IMR-90 (cell line): ENCODE data around the gene RAB8B. TPM values are rescaled to one million over a fixed set of nuclear protein-coding genes. Genes with fewer than 3 reads are reported as not detected.

Source experiments
- ATAC-seq: fragments of 200-7000 bp; cut with Tn5 transposase; 2 replicates; pipeline ENCODE4 v1.9.1; 2020; ENCODE audit warnings: low read depth, mild to moderate bottlenecking, moderate library complexity
- BruUV-seq: library from RNA; stranded (reverse); fragments of 400-500 nt; replicated peaks from 2 replicates; lab custom pipeline; 2021; lab: Mats Ljungman, UMichigan
- CTCF ChIA-PET: fragments of 300-600 bp; formaldehyde crosslinking; extraction: SDS; loops from one replicate; lab custom pipeline; 2021; ENCODE audit warnings: antibody characterized with exemption; lab: Yijun Ruan, JAX
- POLR2A ChIA-PET: fragments of 300-600 bp; sonication (Branson Sonifier 250); formaldehyde crosslinking; loops from one replicate; lab custom pipeline; 2022; ENCODE audit warnings: antibody characterized with exemption; ENCODE audit not compliant: unreplicated experiment; lab: Charles Lee
- DNase-seq: peaks from one replicate; pipeline ENCODE4 v3.0.0; 2013
- H2AFZ ChIP-seq: replicated peaks from 2 replicates; pipeline ENCODE3; 2013; ENCODE audit warnings: low read length, mild to moderate bottlenecking; ENCODE audit not compliant: poor library complexity
- H2AK5ac ChIP-seq: 2 replicates; pipeline ENCODE4 v1.6.1; 2013; ENCODE audit warnings: low read depth, low read length, inconsistent platforms
- H2AK9ac ChIP-seq: replicated peaks from 2 replicates; pipeline ENCODE3; 2013; ENCODE audit warnings: mild to moderate bottlenecking, low read depth, low read length, moderate library complexity; ENCODE audit not compliant: poor library complexity
- H2BK120ac ChIP-seq: 2 replicates; pipeline ENCODE4 v1.6.1; 2013; ENCODE audit warnings: low read depth, low read length, inconsistent platforms
- H2BK15ac ChIP-seq: 3 replicates; pipeline ENCODE4 v1.6.1; 2013; ENCODE audit warnings: low read depth, low read length, inconsistent platforms
- H2BK20ac ChIP-seq: 2 replicates; pipeline ENCODE4 v1.6.1; 2013; ENCODE audit warnings: low read depth, mild to moderate bottlenecking, inconsistent platforms, low read length, moderate library complexity
- H2BK5ac ChIP-seq: 2 replicates; pipeline ENCODE4 v1.6.1; 2013; ENCODE audit warnings: mild to moderate bottlenecking, low read depth, low read length, inconsistent platforms; ENCODE audit not compliant: poor library complexity, severe bottlenecking
- H3K14ac ChIP-seq: replicated peaks from 2 replicates; pipeline ENCODE4 v1.6.1; 2013; ENCODE audit warnings: low read depth, low read length, inconsistent platforms
- H3K18ac ChIP-seq: 2 replicates; pipeline ENCODE4 v1.6.1; 2013; ENCODE audit warnings: low read depth, low read length, control low read depth
- H3K23ac ChIP-seq: 2 replicates; pipeline ENCODE4 v1.6.1; 2013; ENCODE audit warnings: low read depth, low read length, inconsistent platforms
- H3K27ac ChIP-seq: 2 replicates; pipeline ENCODE4 v1.5.1; 2013; ENCODE audit warnings: mild to moderate bottlenecking, control low read depth, low read length; ENCODE audit not compliant: insufficient read depth
- H3K27me3 ChIP-seq: 2 replicates; pipeline ENCODE4 v1.6.1; 2013; ENCODE audit warnings: low read length; ENCODE audit not compliant: control insufficient read depth, insufficient read depth
- H3K36me3 ChIP-seq: 2 replicates; pipeline ENCODE4 v1.6.1; 2013; ENCODE audit warnings: low read length, mixed read lengths; ENCODE audit not compliant: control insufficient read depth, insufficient read depth
- H3K4ac ChIP-seq: 2 replicates; pipeline ENCODE4 v1.6.1; 2013; ENCODE audit warnings: low read depth, low read length, inconsistent platforms
- H3K4me1 ChIP-seq: 2 replicates; pipeline ENCODE4 v1.6.1; 2013; ENCODE audit warnings: low read length, mixed read lengths; ENCODE audit not compliant: control insufficient read depth, insufficient read depth
- H3K4me2 ChIP-seq: 2 replicates; pipeline ENCODE4 v1.6.1; 2013; ENCODE audit warnings: low read depth, mild to moderate bottlenecking, control low read depth, low read length, moderate library complexity
- H3K4me3 ChIP-seq: 2 replicates; pipeline ENCODE4 v1.5.1; 2013; ENCODE audit warnings: low read depth, mild to moderate bottlenecking, control low read depth, low read length, moderate library complexity; ENCODE audit not compliant: insufficient read depth
- H3K56ac ChIP-seq: 2 replicates; pipeline ENCODE4 v1.6.1; 2013; ENCODE audit warnings: low read length, inconsistent platforms; ENCODE audit not compliant: insufficient read depth; ENCODE audit errors: extremely low read depth
- H3K79me1 ChIP-seq, 2 experiments: 2 replicates each; pipeline ENCODE4 v1.6.1; 2013; ENCODE audit warnings: low read length in 2 of 2, inconsistent platforms in 1 of 2, low read depth in 1 of 2
- H3K9ac ChIP-seq: 2 replicates; pipeline ENCODE4 v1.6.1; 2013; ENCODE audit warnings: low read depth, low read length, control low read depth
- H3K9me1 ChIP-seq: 2 replicates; pipeline ENCODE4 v1.6.1; 2013; ENCODE audit warnings: low read length, inconsistent platforms; ENCODE audit not compliant: insufficient read depth
- H3K9me3 ChIP-seq: 2 replicates; pipeline ENCODE4 v1.6.1; 2013; ENCODE audit warnings: low read length; ENCODE audit not compliant: control insufficient read depth, insufficient read depth
- H4K20me1 ChIP-seq: 2 replicates; pipeline ENCODE4 v1.6.1; 2013; ENCODE audit warnings: low read length, inconsistent platforms; ENCODE audit not compliant: insufficient read depth
- H4K5ac ChIP-seq: 2 replicates; pipeline ENCODE4 v1.6.1; 2013; ENCODE audit warnings: mild to moderate bottlenecking, low read depth, low read length, control low read depth
- H4K8ac ChIP-seq, 2 experiments: 2 replicates each; pipeline ENCODE4 v1.6.1; 2013; ENCODE audit warnings: low read depth in 2 of 2, low read length in 2 of 2, control low read depth in 1 of 2, inconsistent platforms in 1 of 2
- H4K91ac ChIP-seq: 2 replicates; pipeline ENCODE4 v1.6.1; 2013; ENCODE audit warnings: low read depth, low read length, inconsistent platforms; ENCODE audit not compliant: insufficient read depth
- BHLHE40 ChIP-seq: fragments of 150-350 bp; IDR thresholded peaks from 2 replicates; pipeline ENCODE4 v1.6.1; 2016; ENCODE audit warnings: mild to moderate bottlenecking, low read depth, low read length
- CHD1 ChIP-seq: IDR thresholded peaks from 2 replicates; pipeline ENCODE4 v1.6.1; 2012; ENCODE audit warnings: low read depth, low read length, improper control_type of control experiment
- MAFK ChIP-seq: IDR thresholded peaks from 2 replicates; pipeline ENCODE4 v1.6.1; 2012; ENCODE audit warnings: low read depth, low read length, improper control_type of control experiment
- MAZ ChIP-seq: IDR thresholded peaks from 2 replicates; pipeline ENCODE4 v1.6.1; 2012; ENCODE audit warnings: low read depth, mild to moderate bottlenecking, low read length, improper control_type of control experiment, moderate library complexity, borderline replicate concordance
- MXI1 ChIP-seq: IDR thresholded peaks from 2 replicates; pipeline ENCODE4 v1.6.1; 2012; ENCODE audit warnings: low read depth, mild to moderate bottlenecking, low read length, moderate library complexity, borderline replicate concordance
- SMC3 ChIP-seq: fragments of 150-350 bp; IDR thresholded peaks from 2 replicates; pipeline ENCODE4 v1.6.1; 2016; ENCODE audit warnings: low read depth, mild to moderate bottlenecking, antibody characterized with exemption, low read length, moderate library complexity
- WGBS, 2 experiments: methylation state at CpG; one replicate each; pipeline versions ENCODE4 v1.1.5 to v1.1.7; 2013; ENCODE audit warnings: missing lambda C conversion rate in 2 of 2; ENCODE audit not compliant: insufficient read length in 1 of 2; ENCODE audit errors: extremely low coverage in 2 of 2; 5-methylcytosine and 5-hydroxymethylcytosine counted together
- dilution Hi-C: fragments of 300-500 bp; cut with HindIII; formaldehyde crosslinking; loops from one replicate; pipeline ENCODE4 v1.14.3; 2018; ENCODE audit warnings: low sequenced_read_pairs; ENCODE audit not compliant: unreplicated experiment
- in situ Hi-C: fragments of 300-500 bp; cut with MboI; formaldehyde crosslinking; loops from 3 replicates; pipeline ENCODE4 v1.14.3; 2019; ENCODE audit warnings: low sequenced_read_pairs, inconsistent platforms, mixed read lengths
- intact Hi-C: fragments of 100-400 bp; cut with micrococcal nuclease; formaldehyde crosslinking; loops from 2 replicates; pipeline ENCODE4 v1.10.0; 2022
- polyA plus RNA-seq, 3 experiments: library from polyadenylated mRNA; depleted of rRNA; stranded (reverse); fragments of >200 nt; gene quantifications; 2 replicates each; pipeline ENCODE4 v1.2.3, GENCODE V29; 2012; ENCODE audit warnings: low replicate concordance in 1 of 3
- total RNA-seq: library from RNA; depleted of rRNA; stranded (reverse); fragments of >200 nt; gene quantifications from 2 replicates; pipeline ENCODE4 v1.2.3, GENCODE V29; 2012

RAB8B gene
- total and polyA plus RNA-seq, 2 of the 4 experiments (the other 2 are of a cell fraction), result 19.4 to 29.4 TPM

DNA sequence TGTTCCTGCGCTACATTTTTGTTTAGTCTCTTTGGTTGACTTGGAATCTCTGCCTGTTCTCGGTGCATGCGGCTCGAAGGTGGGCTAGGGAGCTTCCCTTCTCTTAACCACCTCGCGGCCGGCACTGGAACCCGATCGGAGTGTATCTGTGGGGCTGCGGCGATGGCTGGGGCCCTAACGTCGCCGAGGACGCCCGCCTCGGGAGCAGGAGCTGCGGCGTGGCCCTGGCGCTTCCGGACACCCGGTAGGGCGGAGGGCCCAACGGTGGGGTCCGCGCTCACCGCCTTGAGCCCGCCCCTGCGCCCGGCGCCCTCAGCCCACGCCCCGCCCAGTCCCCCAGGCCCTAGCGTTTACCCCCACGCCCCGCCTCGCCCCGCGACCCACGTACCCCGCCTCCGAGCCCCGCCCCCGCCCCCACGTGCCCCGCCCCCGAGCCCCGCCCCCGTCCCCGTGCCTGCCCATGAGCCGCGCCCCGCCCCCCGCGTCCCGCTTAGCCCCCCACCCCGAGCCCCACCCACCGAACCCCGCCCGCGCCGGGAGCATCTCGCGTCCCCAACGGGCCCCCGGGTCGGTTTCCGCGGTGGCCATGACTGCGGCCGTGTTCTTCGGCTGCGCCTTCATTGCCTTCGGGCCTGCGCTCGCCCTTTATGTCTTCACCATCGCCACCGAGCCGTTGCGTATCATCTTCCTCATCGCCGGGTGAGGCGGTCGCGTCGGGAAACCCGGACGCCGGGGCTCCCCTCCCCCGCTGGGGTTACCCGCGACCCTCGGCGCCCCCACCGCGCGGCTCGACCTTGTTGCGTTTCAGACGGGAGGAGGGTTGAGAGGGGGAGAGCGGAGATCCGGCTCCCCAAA is 87.9 kb downstream of the RAB8B start, which contains the start of gene APH1B:
Gene APH1B, plus strand, starts transcription at position 568 of the 855 bp plus-strand sequence. Its CDS starts 19 bp downstream, at position 587.
- Histone ChIP-seq H3K4me2 (peak within 1 kb of the TSS; percentile 97), H3K4me3 (peak within 1 kb of the TSS; percentile 92), H3K79me1 (peaks cover 6 to 10% of the 10 kb centered on the region in 2 experiments; a peak in 3 of 4 replicates), H2AK5ac (peak within 1 kb of the TSS; percentile 79), H3K4ac (peak within 1 kb of the TSS; percentile 94), H4K91ac (peak within 1 kb of the TSS; percentile 86), H3K9me1 (peaks cover 3% of the 10 kb centered on the region), H4K8ac (peak within 1 kb of the TSS; percentile 86 to 92), H3K4me1 (peaks cover 3% of the 10 kb centered on the region; the same call in 1 of the 2 replicates), H3K18ac (peak within 1 kb of the TSS; percentile 84), H3K23ac (peak within 1 kb of the TSS; percentile 92), H2BK120ac (peak within 1 kb of the TSS; percentile 87), H3K9me3 (no peaks in the 10 kb centered on the region; the same call in 1 of the 2 replicates), H3K56ac (peak within 1 kb of the TSS; percentile 87), H2BK5ac (peak within 1 kb of the TSS; percentile 74), H4K5ac (peak within 1 kb of the TSS; percentile 90), H2BK15ac (peak within 1 kb of the TSS; percentile 65; the same call in 1 of the 3 replicates), H3K36me3 (peaks cover 7% of the 10 kb centered on the region), H2BK20ac (peak within 1 kb of the TSS; percentile 17; the same call in 1 of the 2 replicates), H2AFZ (peak within 1 kb of the TSS; percentile 95), H4K20me1 (no peaks in the 10 kb centered on the region), H2AK9ac (peak within 1 kb of the TSS; percentile 92), H3K27ac (peak within 1 kb of the TSS; percentile 86), H3K14ac (peak within 1 kb of the TSS; percentile 92), H3K27me3 (no peaks in the 10 kb centered on the region), H3K9ac (peak within 1 kb of the TSS; percentile 91)
- ChIA-PET POLR2A (no interaction called here), CTCF (interaction anchor here (0.5 kb wide), 2 partner anchors 112 to 346 kb away, joined by 3 read pairs; no protein-coding TSS in a partner anchor)
- DNase-seq, result peak; percentile 48
- dilution Hi-C loops (no loop called here), intact Hi-C loops (loop anchor here (2.0 kb wide), 3 partner anchors 88 to 220 kb away; partner anchors contain the start of genes RAB8B and RPS27L), in situ Hi-C loops (loop anchor here (25.0 kb wide), 1 partner anchor 785 kb away; no protein-coding TSS in a partner anchor)
- BruUV-seq, result no TSS peak
- TF ChIP-seq MAZ, result peak; percentile 12; the same call in 1 of the 2 replicates
- peak; percentile 15; the same call in 1 of the 2 replicates for TF ChIP-seq MXI1
- TF ChIP-seq MAFK, result no peak
- peak; percentile 17; the same call in 1 of the 2 replicates for TF ChIP-seq SMC3
- TF ChIP-seq BHLHE40, result no peak
- TF ChIP-seq CHD1, result no peak
- peak; percentile 92 for ATAC-seq
- 2% methylated on average over 9 of the region's 102 CpGs; no CpG with 5 or more reads in 1 of the 2 experiments for WGBS, 2 experiments
